MCF 10A (cell line): ENCODE data around the gene SMARCD1. TPM values are rescaled to one million over a fixed set of nuclear protein-coding genes. Genes with fewer than 3 reads are reported as not detected.

Experiments used
- BruUV-seq: library from RNA; stranded (reverse); fragments of 400-500 nt; replicated peaks from 2 replicates; lab custom pipeline; 2021; lab: Mats Ljungman, UMichigan
- CTCF ChIA-PET: fragments of 300-600 bp; sonication (Branson Sonifier 250); formaldehyde crosslinking; extraction: SDS; loops from one replicate; lab custom pipeline; 2021; ENCODE audit warnings: antibody characterized with exemption, inconsistent platforms; lab: Yijun Ruan, JAX
- POLR2A ChIA-PET: fragments of 300-600, 350-650 bp; sonication (Branson Sonifier 250); formaldehyde crosslinking; extraction: SDS; loops from one replicate; lab custom pipeline; 2020; ENCODE audit warnings: antibody characterized with exemption, inconsistent platforms; lab: Yijun Ruan, JAX
- DNase-seq: peaks from one replicate; pipeline ENCODE4 v3.0.0-alpha.2; 2018; ENCODE audit not compliant: unreplicated experiment
- H3K27ac Mint-ChIP-seq: one replicate; pipeline ENCODE4 v1.8.0; 2022; ENCODE audit warnings: mild to moderate bottlenecking, low read depth, mixed read lengths; ENCODE audit not compliant: unreplicated experiment
- H3K27me3 Mint-ChIP-seq: one replicate; pipeline ENCODE4 v1.8.0; 2022; ENCODE audit warnings: mixed read lengths; ENCODE audit not compliant: insufficient read depth, unreplicated experiment
- H3K36me3 Mint-ChIP-seq: one replicate; pipeline ENCODE4 v1.8.0; 2022; ENCODE audit warnings: mild to moderate bottlenecking, moderate library complexity, mixed read lengths; ENCODE audit not compliant: insufficient read depth, unreplicated experiment
- H3K4me1 Mint-ChIP-seq: one replicate; pipeline ENCODE4 v1.8.0; 2022; ENCODE audit warnings: mixed read lengths; ENCODE audit not compliant: insufficient read depth, unreplicated experiment
- H3K4me3 Mint-ChIP-seq: one replicate; pipeline ENCODE4 v1.8.0; 2022; ENCODE audit warnings: mild to moderate bottlenecking, moderate library complexity, mixed read lengths; ENCODE audit not compliant: unreplicated experiment
- H3K9me3 Mint-ChIP-seq: one replicate; pipeline ENCODE4 v1.8.0; 2022; ENCODE audit warnings: mixed read lengths; ENCODE audit not compliant: unreplicated experiment
- CTCF ChIP-seq: fragments of 200-600 bp; IDR thresholded peaks from one replicate; pipeline ENCODE4 v1.8.0; 2022; ENCODE audit warnings: antibody characterized with exemption, mild to moderate bottlenecking; ENCODE audit not compliant: unreplicated experiment
- intact Hi-C: fragments of 100-400 bp; cut with micrococcal nuclease; formaldehyde crosslinking; loops from 2 replicates; pipeline ENCODE4 v1.14.1; 2022
- total RNA-seq: library from RNA; stranded (reverse); gene quantifications from 2 replicates; pipeline ENCODE4 v1.2.3, GENCODE V29; 2022

The SMARCD1 gene
- total RNA-seq, 1 experiment from 2014 or later, result 58.7 TPM

GRCh38 chr12:50101663-50102062 is 16.5 kb downstream of the SMARCD1 start:
- intact Hi-C loops, result no loop called here
- peaks cover 50% of the 10 kb centered on the region for H3K36me3 Mint-ChIP-seq
- ChIA-PET POLR2A (interaction anchor here (2.2 to 5.8 kb wide), 2 partner anchors 10 to 13 kb away, joined by 8 to 44 read pairs; partner anchors contain the start of gene COX14), CTCF (interaction anchor here (0.6 to 15.2 kb wide), 7 partner anchors 10 to 366 kb away, joined by 3 to 232 read pairs (median 4); partner anchors contain the start of genes COX14 and SMARCD1)
- H3K27me3 Mint-ChIP-seq, result no peaks in the 10 kb centered on the region
- H3K9me3 Mint-ChIP-seq, result no peaks in the 10 kb centered on the region
- peak; percentile 35 for TF ChIP-seq CTCF
- no peak overlapping the region for H3K4me3 Mint-ChIP-seq
- peak; percentile 39 for DNase-seq
- no TSS peak for BruUV-seq
- no peak overlapping the region for H3K27ac Mint-ChIP-seq
- peaks cover 18% of the 10 kb centered on the region for H3K4me1 Mint-ChIP-seq

- DNase-seq, result no peak
- TSS peak; percentile 6 for BruUV-seq
These were observed 17.0 kb downstream of the SMARCD1 start for GRCh38 chr12:50102131-50102531.

GRCh38 chr12:50102646-50103309 is 17.6 kb downstream of the SMARCD1 start:
- TF ChIP-seq CTCF, result no peak
- Mint-ChIP-seq H3K9me3 (no peaks in the 10 kb centered on the region), H3K27me3 (no peaks in the 10 kb centered on the region), H3K27ac (no peak overlapping the region), H3K4me3 (no peak overlapping the region), H3K36me3 (peaks cover 39% of the 10 kb centered on the region), H3K4me1 (peaks cover 18% of the 10 kb centered on the region)
- DNase-seq, result no peak
- no TSS peak for BruUV-seq
- CTCF ChIA-PET, result interaction anchor here (0.6 to 15.2 kb wide), 4 partner anchors 9 to 157 kb away, joined by 3 to 232 read pairs (median 50); partner anchors contain the start of genes COX14 and SMARCD1
- intact Hi-C loops, result no loop called here
- POLR2A ChIA-PET, result interaction anchor here (0.6 to 5.8 kb wide), 3 partner anchors 8 to 64 kb away, joined by 3 to 44 read pairs (median 3); partner anchors contain the start of genes CERS5 and COX14

More at GRCh38 chr12:50102131-50102531, 17.0 kb downstream of the SMARCD1 start:
- no peaks in the 10 kb centered on the region for H3K27me3 Mint-ChIP-seq
- H3K36me3 Mint-ChIP-seq, result peaks cover 45% of the 10 kb centered on the region
- no peak overlapping the region for H3K4me3 Mint-ChIP-seq
- CTCF ChIA-PET, result interaction anchor here (0.6 to 15.2 kb wide), 5 partner anchors 9 to 366 kb away, joined by 3 to 232 read pairs (median 4); partner anchors contain the start of genes COX14 and SMARCD1
- no peak for TF ChIP-seq CTCF
- no peaks in the 10 kb centered on the region for H3K9me3 Mint-ChIP-seq
- POLR2A ChIA-PET, result interaction anchor here (2.2 to 5.8 kb wide), 2 partner anchors 9 to 14 kb away, joined by 8 to 44 read pairs; partner anchors contain the start of gene COX14
- intact Hi-C loops, result no loop called here
- H3K27ac Mint-ChIP-seq, result no peak overlapping the region
- peaks cover 18% of the 10 kb centered on the region for H3K4me1 Mint-ChIP-seq

- POLR2A ChIA-PET, result interaction anchor here (0.6 to 5.8 kb wide), 4 partner anchors 8 to 18 kb away, joined by 3 to 44 read pairs (median 5); partner anchors contain the start of genes COX14 and SMARCD1
- no TSS peak for BruUV-seq
- DNase-seq, result no peak
- CTCF ChIA-PET, result interaction anchor here (1.0 to 15.2 kb wide), 4 partner anchors 8 to 158 kb away, joined by 3 to 232 read pairs (median 51); partner anchors contain the start of genes COX14 and SMARCD1
- Mint-ChIP-seq H3K9me3 (no peaks in the 10 kb centered on the region), H3K27me3 (no peaks in the 10 kb centered on the region), H3K36me3 (peaks cover 33% of the 10 kb centered on the region), H3K4me3 (no peak overlapping the region), H3K27ac (no peak overlapping the region), H3K4me1 (peaks cover 18% of the 10 kb centered on the region)
- intact Hi-C loops, result no loop called here
- no peak for TF ChIP-seq CTCF
These were observed 18.2 kb downstream of the SMARCD1 start for GRCh38 chr12:50103351-50103750.
